Heart right ventricle (tissue), 16 donors: Measurements from ENCODE around the gene RTEL1. TPM values are rescaled to one million over a fixed set of nuclear protein-coding genes. Genes with fewer than 3 reads are reported as not detected.

Experiments
- ATAC-seq, 8 donors: fragments of 200-7000 bp; cut with Tn5 transposase; one replicate each; pipeline ENCODE4 v1.9.1; 2020; ENCODE audit warnings: mild to moderate bottlenecking in 8 of 8, moderate library complexity in 8 of 8, moderate number of reproducible peaks in 1 of 8
- DNase-seq, 2 donors: peaks; one replicate each; pipeline ENCODE4 v3.0.0-alpha.2; 2020
- H3K27ac ChIP-seq, 10 donors: fragments of 200-600 bp; sonication (generic) in 2 of 10; one replicate each; pipeline versions ENCODE4 v1.5.0 to v1.8.0; 2020 to 2022; ENCODE audit warnings: mild to moderate bottlenecking in 3 of 10
- H3K27me3 ChIP-seq, 7 donors: fragments of 200-600 bp; one replicate each; pipeline ENCODE4 v1.8.0; 2021 to 2022; ENCODE audit warnings: mild to moderate bottlenecking in 2 of 7
- H3K36me3 ChIP-seq, 9 donors: fragments of 200-600 bp; sonication (generic) in 1 of 9; one replicate each; pipeline versions ENCODE4 v1.5.0 to v1.8.0; 2020 to 2022; ENCODE audit warnings: mild to moderate bottlenecking in 2 of 9
- H3K4me1 ChIP-seq, 9 donors: fragments of 200-600 bp; sonication (generic) in 1 of 9; one replicate each; pipeline versions ENCODE4 v1.5.0 to v1.8.0; 2020 to 2022; ENCODE audit warnings: mild to moderate bottlenecking in 4 of 9
- H3K4me3 ChIP-seq, 10 donors: fragments of 200-600 bp; sonication (generic) in 2 of 10; one replicate each; pipeline versions ENCODE4 v1.5.0 to v1.8.0; 2020 to 2022; ENCODE audit warnings: mild to moderate bottlenecking in 7 of 10, moderate library complexity in 2 of 10
- H3K9me3 ChIP-seq, 11 donors: fragments of 200-600 bp in 10 of 11; sonication (generic) in 2 of 11; one replicate each; pipeline versions ENCODE4 v1.5.0 to v1.8.0; 2013 to 2022; ENCODE audit warnings: mild to moderate bottlenecking in 2 of 11, control low read depth in 1 of 11, moderate library complexity in 1 of 11
- CTCF ChIP-seq, 9 donors: fragments of 200-600 bp; sonication (generic) in 2 of 9; IDR thresholded peaks; one replicate each; pipeline versions ENCODE4 v1.5.0 to v1.8.0; 2021 to 2022; ENCODE audit warnings: antibody characterized with exemption in 9 of 9, mild to moderate bottlenecking in 5 of 9, moderate library complexity in 1 of 9
- WGBS, 2 donors: extraction: QIAGEN DNeasy Blood & Tissue Kit; methylation state at CpG; one replicate each; pipeline ENCODE4 v1.1.7; 2013; ENCODE audit warnings: inconsistent platforms in 1 of 2; 5-methylcytosine and 5-hydroxymethylcytosine counted together
- intact Hi-C, 10 donors: fragments of 100-400 bp; cut with DNase I; formaldehyde crosslinking; loops; one replicate each; pipeline versions ENCODE4 v1.11.1 to v1.14.2; 2022
- polyA plus RNA-seq, 2 donors: library from polyadenylated mRNA; stranded (reverse); fragments of 200-250 nt; gene quantifications; one replicate each; pipeline ENCODE4 v1.2.3, GENCODE V29; 2013
- total RNA-seq, 10 donors: library from RNA; stranded (reverse); fragmentation: NEBNext Ultra II Directional in 3 of 10; extraction: Animal tissue kit (Norgen Biotek cat#: 25700) in 3 of 10; gene quantifications; one replicate each; pipeline versions ENCODE4 v1.2.1 to v1.2.4, GENCODE V29; 2021 to 2023
- donor health status: Arrhythmogenic right ventricular cardiomyopathy.
- donor health status: ischemic (EF 13 %, LVEDD 7.1; RV severe dilation, severe dysfunction).
- donor health status: healthy with polysubstance abuse.
- donor health status: DM: no; HTN: yes; CAD: no.
- donor health status: DM: no; HTN: no; CAD: no.
- donor health status: ischemic (EF 25% LVEDD 6.9; RV normal size, moderate dysfunction).
- donor health status: ischemic (EF 25% LVEDD 5.7; RV mildly dilated, moderate dysfunction).
- donor health status: healthy.
- donor health status: DM: yes; HTN: yes; CAD: no.
- donor health status: Ischemic cardiomyopathy.
- donor health status: ischemic (EF 35%, LVEDD 5.7; RV mildly dilated, moderate dysfunction).
- donor health status: nonischemic (EF 11% LVEDD 7.7; RV severe dilation, severe dysfunction).
- donor health status: DM: yes; HTN: yes; CAD: no.
- donor health status: PGD.
- donor health status: ischemic (EF 29% LVEDD 5.4; RV normal size, mild dysfunction).
- donor health status: nonischemic (EF 23%, LVEDD 6.1; RV moderate dilation, normal function).

RTEL1 gene
- total and polyA plus RNA-seq, 12 donors, result 5.3 to 18.8 (median 10.3) TPM

- 93 to 95% methylated on average over 42 to 44 of the region's 44 CpGs for WGBS, 2 donors
- no peaks in the 10 kb centered on the region for H3K9me3 ChIP-seq
- ATAC-seq (no peak), DNase-seq (peak in 1 of 2 donors; percentile 10)
- no peak for TF ChIP-seq CTCF (IDR thresholded peaks at IDR 0.05)
- H3K36me3 ChIP-seq, result peaks cover 0 to 15% (median 0%) of the 10 kb centered on the region in 9 donors
- no peaks in the 10 kb centered on the region for H3K27me3 ChIP-seq
- peaks cover 24 to 62% (median 37%) of the 10 kb centered on the region in 9 donors for H3K4me1 ChIP-seq
- H3K27ac ChIP-seq, result peak overlapping the region in 7 of 10 donors; percentile 53 to 96 (median 92)
- intact Hi-C loops, result loop anchor here in 1 of 10 donors (5.0 kb wide), 1 partner anchor 363 kb away; no protein-coding TSS in a partner anchor
- no peak overlapping the region for H3K4me3 ChIP-seq
These were observed 31.2 kb downstream of the RTEL1 start for GRCh38 chr20:63689046-63690002.

- intact Hi-C loops, result no loop called here
- Histone ChIP-seq H3K36me3 (peaks cover 0 to 23% (median 5%) of the 10 kb centered on the region in 9 donors), H3K4me1 (peaks cover 27 to 57% (median 46%) of the 10 kb centered on the region in 9 donors), H3K9me3 (no peaks in the 10 kb centered on the region), H3K4me3 (no peak overlapping the region), H3K27me3 (no peaks in the 10 kb centered on the region), H3K27ac (peak overlapping the region in 1 of 10 donors; percentile 96)
- DNase-seq, result no peak
- WGBS, 2 donors, result 92 to 93% methylated on average over 36 to 40 of the region's 40 CpGs
- TF ChIP-seq CTCF (IDR thresholded peaks at IDR 0.05), result no peak
- no peak for ATAC-seq
These were observed 32.1 kb downstream of the RTEL1 start for GRCh38 chr20:63690003-63690897.

GRCh38 chr20:63690898-63691710, 33.0 kb downstream of the RTEL1 start:
- 86 to 87% methylated on average over 24 of the region's 24 CpGs for WGBS, 2 donors
- TF ChIP-seq CTCF (IDR thresholded peaks at IDR 0.05), result no peak
- intact Hi-C loops, result no loop called here

More at GRCh38 chr20:63690898-63691710, 33.0 kb downstream of the RTEL1 start:
- ATAC-seq (no peak), DNase-seq (peak in 1 of 2 donors; percentile 7)
- H3K36me3 ChIP-seq, result peaks cover 0 to 26% (median 5%) of the 10 kb centered on the region in 9 donors
- peaks cover 28 to 56% (median 48%) of the 10 kb centered on the region in 9 donors for H3K4me1 ChIP-seq
- peak overlapping the region in 2 of 10 donors; percentile 7 to 44 for H3K27ac ChIP-seq
- no peaks in the 10 kb centered on the region for H3K27me3 ChIP-seq
- no peaks in the 10 kb centered on the region for H3K9me3 ChIP-seq
- H3K4me3 ChIP-seq, result no peak overlapping the region
